Kidney epithelial cell (primary cell): ENCODE measurements around the gene ACTN4. TPM values are rescaled to one million over a fixed set of nuclear protein-coding genes. Genes with fewer than 3 reads are reported as not detected.

ENCODE experiments used
- DNase-seq: peaks from one replicate; pipeline ENCODE4 v3.0.0-alpha.2; 2010; ENCODE audit warnings: low read depth
- H3K27me3 ChIP-seq: 2 replicates; pipeline ENCODE4 v1.6.0; 2011; ENCODE audit warnings: low read length; ENCODE audit not compliant: control insufficient read depth, insufficient read depth
- H3K36me3 ChIP-seq: 2 replicates; pipeline ENCODE4 v1.5.1; 2011; ENCODE audit warnings: low read length; ENCODE audit not compliant: control insufficient read depth, insufficient read depth
- H3K4me3 ChIP-seq: 2 replicates; pipeline ENCODE4 v1.5.1; 2011; ENCODE audit warnings: low read depth, mild to moderate bottlenecking, control low read depth, low read length
- CTCF ChIP-seq: IDR thresholded peaks from 2 replicates; pipeline ENCODE4 v1.5.1; 2011; ENCODE audit warnings: mild to moderate bottlenecking, moderate library complexity, low read length, control low read depth, inconsistent platforms; ENCODE audit not compliant: insufficient read depth, poor library complexity, severe bottlenecking
- total RNA-seq: library from RNA; depleted of rRNA; stranded (reverse); fragments of >200 nt; gene quantifications from 2 replicates; pipeline ENCODE4 v1.2.3, GENCODE V29; 2015

The ACTN4 gene
- total RNA-seq, 1 donor from 2014 or later, result 821 TPM

- H3K27me3 ChIP-seq, result no peaks in the 10 kb centered on the region
- H3K4me3 ChIP-seq, result no peak overlapping the region
- no peaks in the 10 kb centered on the region for H3K36me3 ChIP-seq
- TF ChIP-seq CTCF, result no peak
- no peak for DNase-seq
Observed at GRCh38 chr19:38661996-38662395, 14.5 kb downstream of the ACTN4 start.

GRCh38 chr19:38662537-38663155 is 15.2 kb downstream of the ACTN4 start:
- no peaks in the 10 kb centered on the region for H3K36me3 ChIP-seq
- H3K4me3 ChIP-seq, result no peak overlapping the region
- DNase-seq, result no peak
- no peaks in the 10 kb centered on the region for H3K27me3 ChIP-seq
- TF ChIP-seq CTCF, result no peak

- H3K27me3 ChIP-seq, result no peaks in the 10 kb centered on the region
- TF ChIP-seq CTCF, result no peak
- no peak for DNase-seq
- H3K4me3 ChIP-seq, result no peak overlapping the region
- H3K36me3 ChIP-seq, result no peaks in the 10 kb centered on the region
Observed at GRCh38 chr19:38663156-38663651, 15.8 kb downstream of the ACTN4 start.

DNA sequence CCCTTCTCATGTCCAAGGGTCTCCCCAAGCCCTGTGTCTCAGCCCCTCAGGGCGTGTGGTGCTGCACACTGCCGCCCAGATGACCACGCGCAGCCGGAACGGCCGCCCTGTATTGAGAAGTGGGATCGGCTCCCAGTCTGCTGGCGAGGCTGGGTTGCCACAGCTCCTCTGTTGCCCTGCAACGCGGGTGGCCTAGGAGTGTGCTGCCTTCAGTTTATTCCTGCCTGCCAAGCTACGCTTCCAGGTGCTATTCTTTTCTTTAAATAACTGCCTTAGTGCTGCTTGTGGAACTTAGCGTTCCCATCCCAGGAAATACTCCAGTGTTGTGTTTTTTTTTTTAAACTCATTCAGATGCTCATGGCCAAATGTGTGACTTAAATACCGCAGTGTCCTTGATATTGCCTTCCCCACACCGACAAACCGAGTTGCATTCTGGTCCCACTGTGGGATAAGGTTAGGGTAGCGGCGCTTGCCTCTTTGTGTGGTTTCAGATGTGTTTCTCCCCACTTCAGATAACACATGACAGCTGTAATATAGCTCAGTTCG is 16.6 kb downstream of the ACTN4 start:
- no peaks in the 10 kb centered on the region for H3K36me3 ChIP-seq
- no peak for DNase-seq
- TF ChIP-seq CTCF, result no peak
- no peak overlapping the region for H3K4me3 ChIP-seq
- no peaks in the 10 kb centered on the region for H3K27me3 ChIP-seq

GRCh38 chr19:38664503-38665211 is 17.2 kb downstream of the ACTN4 start:
- peaks cover 3% of the 10 kb centered on the region for H3K36me3 ChIP-seq
- no peak for TF ChIP-seq CTCF
- H3K4me3 ChIP-seq, result no peak overlapping the region
- no peaks in the 10 kb centered on the region for H3K27me3 ChIP-seq
- DNase-seq, result no peak
